Left ventricle myocardium inferior (tissue), 1 donor: ENCODE measurements around the gene TUBGCP6. TPM values are rescaled to one million over a fixed set of nuclear protein-coding genes. Genes with fewer than 3 reads are reported as not detected.

Source experiments
- DNase-seq: peaks from one replicate; pipeline ENCODE4 v3.0.0-alpha.2; 2020
- H3K27ac ChIP-seq: fragments of 200-600 bp; replicated peaks from 2 replicates; pipeline ENCODE4 v1.8.0; 2021
- H3K27me3 ChIP-seq: fragments of 200-600 bp; 2 replicates; pipeline ENCODE4 v1.8.0; 2021; ENCODE audit warnings: low read depth
- H3K36me3 ChIP-seq: fragments of 200-600 bp; 2 replicates; pipeline ENCODE4 v1.8.0; 2021
- H3K4me1 ChIP-seq: fragments of 200-600 bp; 2 replicates; pipeline ENCODE4 v1.8.0; 2021
- H3K4me3 ChIP-seq: fragments of 200-600 bp; 2 replicates; pipeline ENCODE4 v1.8.0; 2021; ENCODE audit warnings: mild to moderate bottlenecking, moderate library complexity
- H3K9me3 ChIP-seq: fragments of 200-600 bp; replicated peaks from 2 replicates; pipeline ENCODE4 v1.8.0; 2021
- CTCF ChIP-seq: fragments of 200-600 bp; IDR thresholded peaks from 2 replicates; pipeline ENCODE4 v1.8.0; 2021; ENCODE audit warnings: antibody characterized with exemption, mild to moderate bottlenecking, borderline replicate concordance
- intact Hi-C: fragments of 100-400 bp; cut with micrococcal nuclease; formaldehyde crosslinking; loops from one replicate; pipeline ENCODE4 v1.11.0; 2022
- total RNA-seq: library from RNA; stranded (reverse); fragmentation: NEBNext Ultra II Directional; extraction: Animal tissue kit (Norgen Biotek cat#: 25700); gene quantifications from one replicate; pipeline ENCODE4 v1.2.1, GENCODE V29; 2021
- donor health status: DM: no; HTN: yes; CAD: no; lungs with severe emphysema.

The TUBGCP6 gene
- total RNA-seq, 1 donor from 2014 or later = 18.3 TPM

GRCh38 chr22:50196256-50196655, 48.6 kb downstream of the TUBGCP6 start:
- Histone ChIP-seq H3K4me1 (peaks cover 22% of the 10 kb centered on the region), H3K9me3 (no peaks in the 10 kb centered on the region), H3K27ac (no peak overlapping the region), H3K27me3 (no peaks in the 10 kb centered on the region), H3K4me3 (no peak overlapping the region), H3K36me3 (peaks cover 41% of the 10 kb centered on the region)
- no peak for TF ChIP-seq CTCF
- no peak for DNase-seq
- intact Hi-C loops = no loop called here

GRCh38 chr22:50194037-50194805, 50.6 kb downstream of the TUBGCP6 start:
- no peak for TF ChIP-seq CTCF
- DNase-seq = no peak
- H3K9me3 ChIP-seq = no peaks in the 10 kb centered on the region
- no peaks in the 10 kb centered on the region for H3K27me3 ChIP-seq
- intact Hi-C loops = no loop called here
- no peak overlapping the region for H3K27ac ChIP-seq
- no peak overlapping the region for H3K4me3 ChIP-seq
- H3K4me1 ChIP-seq = peaks cover 28% of the 10 kb centered on the region
- H3K36me3 ChIP-seq = peaks cover 41% of the 10 kb centered on the region

GRCh38 chr22:50193621-50194020, 51.2 kb downstream of the TUBGCP6 start:
- no peak for DNase-seq
- Histone ChIP-seq H3K27ac (no peak overlapping the region), H3K4me1 (peaks cover 31% of the 10 kb centered on the region), H3K36me3 (peaks cover 41% of the 10 kb centered on the region), H3K4me3 (no peak overlapping the region), H3K27me3 (no peaks in the 10 kb centered on the region), H3K9me3 (no peaks in the 10 kb centered on the region)
- no peak for TF ChIP-seq CTCF
- intact Hi-C loops = no loop called here

- no peak for TF ChIP-seq CTCF
- Histone ChIP-seq H3K4me1 (peaks cover 36% of the 10 kb centered on the region), H3K9me3 (no peaks in the 10 kb centered on the region), H3K27me3 (no peaks in the 10 kb centered on the region), H3K27ac (no peak overlapping the region), H3K4me3 (no peak overlapping the region), H3K36me3 (peaks cover 32% of the 10 kb centered on the region)
- intact Hi-C loops = no loop called here
- no peak for DNase-seq
These were observed 52.2 kb downstream of the TUBGCP6 start for GRCh38 chr22:50192436-50193204.

- Histone ChIP-seq H3K9me3 (no peaks in the 10 kb centered on the region), H3K27me3 (no peaks in the 10 kb centered on the region), H3K4me3 (peak overlapping the region; percentile 65), H3K36me3 (peaks cover 22% of the 10 kb centered on the region), H3K4me1 (peaks cover 51% of the 10 kb centered on the region), H3K27ac (peak overlapping the region; percentile 88)
- no peak for DNase-seq
- intact Hi-C loops = no loop called here
- TF ChIP-seq CTCF = no peak
These were observed 53.7 kb downstream of the TUBGCP6 start for GRCh38 chr22:50190941-50191741.
